Fibroblast of upper back skin (primary cell): ENCODE data around the gene CSF1.

ENCODE experiments used
- DNase-seq: peaks from one replicate; pipeline ENCODE4 v3.0.0-alpha.2; 2013

The CSF1 gene

DNA sequence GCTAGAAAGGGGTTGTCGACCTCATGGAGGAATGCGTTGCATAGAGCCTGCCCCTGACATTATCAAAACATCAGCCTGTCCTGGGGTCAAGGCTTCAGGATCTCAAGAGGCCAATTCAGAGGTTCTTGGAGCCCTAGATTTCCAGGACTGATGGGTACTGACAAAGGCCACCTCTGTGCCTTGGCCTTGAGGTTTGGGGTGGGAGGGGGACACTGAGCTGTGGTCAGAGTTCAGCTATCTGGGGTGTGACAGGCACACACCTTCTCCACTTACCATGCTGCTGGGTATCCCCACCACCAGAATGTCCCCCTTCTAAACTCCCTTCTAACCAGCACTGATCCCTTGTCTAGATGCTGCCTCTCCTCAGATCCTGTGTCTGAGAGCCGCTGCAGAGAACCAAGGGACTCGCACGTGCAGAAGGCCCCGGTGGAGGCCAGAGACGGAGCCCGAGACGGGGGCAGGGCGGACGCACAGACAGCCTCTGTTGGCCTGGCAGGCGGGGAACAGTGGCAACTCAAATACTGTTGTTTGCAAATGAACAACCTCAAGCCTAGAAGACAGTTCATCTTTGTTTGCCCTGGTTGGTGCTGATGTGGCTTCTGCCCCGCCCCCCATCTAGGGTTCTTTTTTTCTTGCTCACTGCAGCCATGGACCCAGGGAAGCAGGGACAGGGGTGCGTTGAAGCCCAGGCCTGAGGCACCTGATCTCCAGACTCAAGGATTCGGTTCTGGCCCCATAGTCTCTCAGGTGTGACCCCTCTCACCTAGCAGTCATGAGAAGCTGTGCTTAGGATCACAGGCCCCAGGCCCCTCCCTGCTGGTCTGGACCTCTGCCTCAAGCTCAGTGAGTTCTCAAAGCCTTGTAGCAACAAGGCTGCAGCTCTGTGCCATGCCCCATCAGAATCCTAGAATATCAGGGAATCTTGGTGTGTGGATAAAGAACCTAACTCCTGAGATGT, 28.1 kb upstream of the CSF1 start:
- no peak for DNase-seq

DNA sequence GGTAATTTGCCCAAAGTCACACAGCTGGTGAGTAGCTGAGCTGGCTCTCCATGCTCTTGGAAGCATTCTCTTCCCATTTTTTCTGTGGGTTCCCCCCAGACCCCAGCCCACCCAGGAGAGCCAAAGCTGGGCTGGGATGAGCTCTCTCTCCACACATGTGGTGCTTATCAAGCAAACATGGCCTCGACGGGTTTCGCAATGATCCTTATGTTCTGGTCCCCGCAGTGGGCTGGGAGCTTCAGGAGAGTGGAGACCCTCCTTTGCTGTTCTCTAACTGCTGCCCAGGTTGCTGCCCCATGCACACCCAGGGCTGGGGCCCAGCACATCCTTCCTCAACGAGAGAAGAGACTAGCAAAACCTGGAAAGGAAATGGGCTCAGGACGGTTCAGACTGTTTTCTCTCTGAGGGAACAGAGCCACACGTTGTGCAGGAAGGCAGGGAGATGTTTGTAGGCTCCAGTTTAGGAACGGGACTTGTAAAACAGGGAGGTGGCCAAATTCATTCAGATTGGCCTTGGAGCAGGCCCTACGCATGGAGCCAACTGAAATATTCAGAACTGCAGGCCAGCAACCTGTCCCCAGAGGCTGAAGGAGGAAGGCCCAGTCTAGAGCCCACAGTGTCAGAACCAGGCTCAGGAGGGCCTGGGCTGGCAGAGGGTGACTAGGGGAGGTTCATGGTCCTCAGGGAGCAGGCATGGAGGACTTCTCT, 27.2 kb upstream of the CSF1 start:
- no peak for DNase-seq

DNA sequence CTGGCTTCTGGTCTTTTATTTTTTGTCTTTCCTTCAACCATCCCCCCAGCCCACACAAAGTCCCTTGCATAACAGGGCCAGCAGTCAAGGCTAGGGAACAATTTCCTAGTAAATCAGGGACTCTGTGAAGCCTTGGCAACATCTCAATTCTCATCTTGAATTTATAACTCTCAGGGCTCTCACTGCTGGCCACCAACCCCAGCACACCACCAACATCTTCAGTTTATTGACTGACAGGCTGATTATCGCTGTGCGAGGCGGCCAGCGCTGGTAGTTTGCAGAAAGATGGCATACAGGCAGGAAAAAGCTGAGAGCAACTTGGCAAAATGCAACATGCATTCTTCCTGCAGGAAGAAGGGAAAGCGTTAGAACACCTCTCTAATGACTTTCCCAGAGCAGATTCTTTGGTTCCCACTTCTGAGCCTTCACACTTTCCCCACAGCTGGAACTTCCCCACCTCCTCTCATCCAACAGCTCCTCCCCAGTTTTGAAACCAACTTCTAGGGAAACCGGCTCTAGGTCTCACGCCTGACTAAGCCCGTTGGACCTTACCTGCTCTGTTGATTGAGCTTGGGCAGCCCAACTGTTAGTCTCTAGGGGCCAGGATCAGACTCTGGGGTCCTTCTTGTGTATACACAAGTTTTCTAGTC, 26.3 kb upstream of the CSF1 start:
- DNase-seq, result no peak

DNA sequence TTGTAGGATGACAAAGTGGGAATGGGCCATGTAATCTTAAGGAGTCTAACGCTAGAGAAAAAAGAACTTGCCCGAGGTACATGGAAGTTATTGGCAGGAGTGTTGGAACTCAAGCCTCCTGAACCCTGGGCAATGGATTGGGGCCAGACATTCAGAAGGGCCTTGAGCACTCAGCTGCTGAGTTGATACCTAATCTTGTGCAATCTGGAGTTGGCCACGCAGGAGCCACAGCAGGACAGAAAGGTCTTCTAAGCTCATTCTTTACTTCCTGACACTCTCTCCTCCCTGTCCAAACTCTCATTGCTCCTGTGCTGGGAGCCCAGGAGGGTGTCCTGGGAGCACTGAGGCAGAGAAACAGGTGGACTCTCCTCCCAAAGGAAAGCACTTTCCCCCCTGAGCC, 25.1 kb upstream of the CSF1 start:
- no peak for DNase-seq

DNA sequence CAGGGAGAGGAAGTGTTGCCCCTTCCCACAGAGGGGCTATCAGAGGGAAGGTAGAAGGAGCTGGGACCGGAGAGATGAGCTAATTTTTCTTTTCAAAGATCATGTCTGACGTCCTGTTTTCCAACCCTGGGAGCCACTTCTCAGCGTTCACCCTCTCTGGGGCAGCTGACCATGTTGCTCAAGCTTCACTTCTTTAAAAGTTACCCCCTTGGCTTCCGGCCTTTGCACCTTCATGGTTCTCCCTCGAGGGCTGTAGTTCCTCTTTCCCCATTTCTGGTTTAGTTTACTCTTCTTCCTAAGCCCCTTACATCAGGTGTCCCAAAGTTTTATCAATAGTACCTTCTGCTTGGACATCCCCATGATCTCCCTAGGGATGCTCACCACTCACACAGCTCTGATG, 23.8 kb upstream of the CSF1 start:
- no peak for DNase-seq

DNA sequence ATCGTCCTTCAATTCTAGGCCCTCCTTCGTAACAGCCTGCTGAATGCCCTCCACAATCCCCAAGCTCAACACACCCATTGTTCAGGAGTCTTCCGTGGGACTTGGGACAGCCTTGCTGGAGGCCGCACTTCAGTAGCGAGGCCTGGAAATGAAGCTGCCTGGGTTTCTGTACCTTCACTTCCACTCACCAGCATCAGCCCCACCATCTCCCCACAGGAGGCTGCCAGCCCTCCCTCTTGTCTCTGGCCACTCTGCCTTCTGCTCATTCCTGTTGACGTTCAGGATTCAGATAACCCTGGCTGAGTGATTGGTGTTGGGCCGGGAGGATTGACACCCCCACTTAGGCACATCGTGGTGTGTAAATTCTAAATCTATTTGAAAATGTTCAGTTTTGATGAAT, 23.4 kb upstream of the CSF1 start:
- DNase-seq, result no peak

DNA sequence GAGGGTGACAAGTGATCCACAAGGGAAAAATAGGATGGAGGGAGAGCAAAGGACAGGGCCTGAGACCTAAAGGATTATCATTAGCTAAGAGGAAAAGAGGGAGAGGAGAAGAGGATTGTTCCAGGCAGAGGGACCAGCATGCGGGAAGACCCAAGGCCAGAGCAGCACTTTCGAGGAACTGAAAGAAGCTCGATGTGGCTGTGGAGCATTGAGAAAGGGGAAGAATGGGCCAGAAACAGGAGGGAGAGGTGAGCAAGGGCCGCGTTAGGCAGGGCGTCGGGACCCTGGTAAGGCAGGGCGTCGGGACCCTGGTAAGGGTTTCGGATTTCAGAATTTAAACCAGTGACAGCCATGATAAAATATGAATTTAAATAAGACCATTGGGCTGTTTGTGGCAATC, 22.8 kb upstream of the CSF1 start:
- no peak for DNase-seq

DNA sequence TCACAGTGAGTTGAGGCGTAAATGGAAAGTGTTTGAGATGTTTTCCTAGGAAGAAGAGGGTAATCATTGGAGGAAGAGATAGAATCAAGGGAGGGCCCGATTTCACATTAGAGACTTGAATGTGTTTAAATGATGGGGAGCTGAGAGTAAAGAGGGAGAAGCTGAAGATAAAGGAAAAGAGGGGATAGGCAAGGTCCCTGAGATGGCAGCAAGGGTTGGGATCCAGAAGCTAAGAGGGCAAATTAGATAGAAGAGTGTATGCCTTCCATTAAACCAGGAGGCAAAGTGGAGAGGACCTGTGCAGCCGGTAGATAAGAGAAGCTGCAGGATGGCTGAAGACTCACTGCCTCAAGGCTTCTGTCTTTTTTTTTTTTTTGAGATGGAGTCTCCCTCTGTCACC, 21.6 kb upstream of the CSF1 start:
- DNase-seq, result no peak

DNA sequence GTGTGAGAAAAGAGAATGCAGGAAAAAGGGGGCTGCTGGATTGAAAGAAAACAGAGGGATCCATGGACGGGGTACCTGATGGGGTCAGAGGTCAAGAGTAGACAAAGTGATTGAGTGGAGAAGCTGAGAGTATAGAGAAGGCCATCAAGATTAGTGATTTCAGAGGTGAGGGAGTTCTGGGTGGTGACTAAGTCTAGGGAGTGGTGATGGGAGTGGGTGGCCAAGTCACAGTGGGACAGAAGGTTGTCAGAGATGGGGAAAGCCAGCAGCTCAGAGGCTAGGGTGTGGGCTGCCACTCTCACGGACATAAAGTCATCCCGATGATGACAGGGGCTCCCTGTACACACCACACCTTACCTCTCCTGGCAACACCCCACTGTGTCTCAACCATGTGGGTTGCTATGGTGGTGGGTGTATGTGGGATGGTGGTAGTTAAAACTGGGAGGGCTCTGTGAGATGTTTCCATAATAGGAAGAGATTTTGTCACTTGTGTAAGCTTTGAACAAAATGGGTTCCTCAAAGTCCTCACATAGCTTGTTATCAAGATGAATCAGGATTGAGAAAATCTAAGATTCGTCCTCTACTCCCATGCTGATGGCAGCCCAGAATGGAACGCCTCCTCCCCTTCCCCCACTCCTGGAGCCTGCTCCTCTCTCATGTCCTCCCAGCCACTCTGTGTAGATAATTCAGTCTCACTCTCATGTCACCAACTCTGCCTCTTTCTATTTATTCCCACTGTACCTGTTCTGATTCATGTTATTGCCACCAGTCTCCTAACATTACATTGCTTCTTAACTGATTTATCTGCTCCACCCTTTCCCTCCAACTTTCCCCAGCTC, 20.3 kb upstream of the CSF1 start:
- DNase-seq, result no peak

DNA sequence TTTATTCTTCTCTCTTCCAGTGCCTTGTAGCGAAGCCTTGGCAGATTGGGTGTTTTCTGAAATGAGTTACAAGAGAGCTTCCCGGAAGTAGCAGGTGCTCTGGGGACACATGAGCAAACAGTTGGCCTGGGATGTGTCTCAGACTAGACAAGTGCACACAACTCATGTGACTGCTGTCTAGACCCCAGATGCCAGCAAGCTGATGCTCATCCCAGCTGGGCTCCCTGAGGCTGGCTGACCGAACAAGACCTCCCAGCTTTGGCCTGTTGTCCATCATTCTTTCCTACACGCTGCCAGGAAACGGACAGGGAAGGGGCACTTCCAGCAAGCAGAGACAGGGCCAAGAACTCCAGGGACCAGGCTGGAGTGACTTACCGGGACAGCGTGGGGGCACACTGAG, 18.7 kb upstream of the CSF1 start:
- DNase-seq, result no peak

DNA sequence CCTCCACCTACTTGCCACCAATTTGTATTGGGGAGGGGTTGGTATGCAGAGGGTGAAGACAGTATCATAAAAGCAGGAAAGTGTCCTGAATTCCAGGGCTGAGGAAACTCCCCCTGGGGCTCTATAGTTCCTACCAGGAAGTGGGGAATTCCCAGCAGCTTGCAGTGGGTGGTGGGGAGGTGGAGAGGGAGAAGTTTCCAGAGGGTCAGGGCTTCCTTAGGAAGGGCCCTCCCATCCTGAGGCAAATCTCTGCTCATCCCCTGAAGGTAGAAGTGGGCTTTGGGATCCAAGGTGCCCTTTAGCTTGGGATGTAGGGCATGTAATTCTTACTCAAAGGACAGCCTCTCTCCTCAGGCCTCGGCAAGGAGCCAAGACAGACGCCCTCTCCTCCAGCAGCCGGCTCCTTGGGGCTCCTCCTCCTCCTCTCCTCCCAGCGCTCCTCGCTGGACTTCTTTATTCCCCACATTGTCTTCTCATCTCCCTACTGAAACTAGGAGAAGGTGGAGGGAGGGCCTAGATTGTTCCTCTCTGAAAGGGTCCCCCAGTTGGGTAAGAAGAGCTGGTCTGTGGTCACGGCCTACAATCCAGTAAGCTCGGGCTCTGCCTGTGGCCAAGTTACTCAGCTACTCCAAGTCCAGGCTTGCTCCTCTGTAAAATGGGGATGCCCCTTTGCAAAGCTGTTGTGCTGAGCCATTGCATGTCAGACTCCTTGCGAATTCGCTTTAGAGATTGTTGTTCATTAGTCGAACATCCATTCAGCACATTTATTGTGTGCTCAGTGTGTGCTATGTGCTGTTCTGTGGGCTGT, 17.9 kb upstream of the CSF1 start:
- DNase-seq, result peak; percentile 20

DNA sequence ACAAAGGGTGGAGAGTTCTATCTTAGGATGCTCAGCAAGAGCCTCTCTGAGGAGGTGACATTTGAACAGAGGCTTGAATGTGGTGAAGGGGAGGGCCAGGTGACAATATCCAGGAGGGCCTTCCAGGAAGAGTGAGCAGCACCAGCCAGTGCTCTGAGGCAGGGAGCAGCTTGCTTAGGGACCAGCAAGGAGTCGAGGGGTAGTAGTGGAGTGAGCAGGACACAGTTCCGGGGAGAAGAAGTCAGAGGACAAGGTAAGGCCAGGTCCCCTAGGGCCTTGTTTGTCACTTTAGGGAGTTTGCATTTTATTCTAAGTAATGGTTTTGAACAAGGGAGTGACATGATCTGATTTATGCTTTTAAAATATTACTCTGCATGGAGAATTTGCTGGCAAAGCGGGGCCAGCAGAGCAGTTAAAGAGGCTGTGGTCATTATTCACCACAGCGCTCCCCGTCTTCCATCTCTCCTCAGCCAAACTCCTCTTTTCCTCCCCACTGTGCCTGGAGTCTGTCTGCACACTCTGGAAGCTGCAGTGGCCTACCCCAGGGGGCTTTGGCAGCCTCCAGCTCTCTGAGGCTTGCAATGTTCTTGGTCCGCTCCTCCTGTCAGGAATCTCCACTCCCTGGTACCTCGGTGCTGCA, 17.0 kb upstream of the CSF1 start:
- DNase-seq, result no peak

DNA sequence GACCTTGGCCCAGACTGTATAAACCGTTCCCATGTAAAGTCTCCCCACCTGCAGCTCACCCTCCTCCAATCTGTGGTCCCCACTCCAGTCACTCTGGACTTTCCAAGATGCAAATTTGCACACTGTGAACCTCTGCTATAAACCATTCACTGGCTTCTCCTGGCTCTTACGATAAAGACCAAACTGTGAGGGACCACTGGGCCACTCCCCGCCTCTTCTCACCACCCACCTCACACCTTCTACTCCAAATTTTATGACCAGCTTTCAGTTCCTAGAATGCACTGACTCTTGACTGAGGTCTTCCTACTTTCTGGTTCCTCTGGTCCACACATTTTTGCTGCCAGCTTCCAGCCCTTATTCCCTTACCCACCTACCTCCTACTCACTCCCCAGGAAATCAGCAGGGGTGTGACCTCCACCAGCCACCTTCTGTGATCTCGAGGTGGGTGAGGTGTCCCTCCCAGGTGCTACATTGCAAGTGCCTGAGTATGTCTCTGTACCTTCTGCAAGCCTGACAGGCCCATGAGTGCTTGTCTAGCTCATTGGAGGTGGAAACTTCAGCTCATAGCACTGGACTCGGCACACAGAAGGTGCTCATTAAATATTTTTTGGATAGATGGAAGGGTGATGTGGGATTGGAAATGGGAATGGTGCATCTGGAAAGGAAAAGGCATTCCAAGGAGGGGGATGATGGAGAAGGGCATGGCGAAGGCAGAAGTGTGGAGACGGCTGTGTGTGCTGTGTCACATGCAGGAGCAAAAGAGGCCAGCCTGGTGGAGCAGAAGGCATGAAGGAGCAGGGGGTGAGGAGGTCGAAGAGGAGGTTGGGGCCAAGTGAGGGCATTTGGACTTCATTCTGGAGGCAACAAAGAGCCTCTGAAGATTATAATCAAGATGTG, 15.6 kb upstream of the CSF1 start:
- DNase-seq, result no peak

DNA sequence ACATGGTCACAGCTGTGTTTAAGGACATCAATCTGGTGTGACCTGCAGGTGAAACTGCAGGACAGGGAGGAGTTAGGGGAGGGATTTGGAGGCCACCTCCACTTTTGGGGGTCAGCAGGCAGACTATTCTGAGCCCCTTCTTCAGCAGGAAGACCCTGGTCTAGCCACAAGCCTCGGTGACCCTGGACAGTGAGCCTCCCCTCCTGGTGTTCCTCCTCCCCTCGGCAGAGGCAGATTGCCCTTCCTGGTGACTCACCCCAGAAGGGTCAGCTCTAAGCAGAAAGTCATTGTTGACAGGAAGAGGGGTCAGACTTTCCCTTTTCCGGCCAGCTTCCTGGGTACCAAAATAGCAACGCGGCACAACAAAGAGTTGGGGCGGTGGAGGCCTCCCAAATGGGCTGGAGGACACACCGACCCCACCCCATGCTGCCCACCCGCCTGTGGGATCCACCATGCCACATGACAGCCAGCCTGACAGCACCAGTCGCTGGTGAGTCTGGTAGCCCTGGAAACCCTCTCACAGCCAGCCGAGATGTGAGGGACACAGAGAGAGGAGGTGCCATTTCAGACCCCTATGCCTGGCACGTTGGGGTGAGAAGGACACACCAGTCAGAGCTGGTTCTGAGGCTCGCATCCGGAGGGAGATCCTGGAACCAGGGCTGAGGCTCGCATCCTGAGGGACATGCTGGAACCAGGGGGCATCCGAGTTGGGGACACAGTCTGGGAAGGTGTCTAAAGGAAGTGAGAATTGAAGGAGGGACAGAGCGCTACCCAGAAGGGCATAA, 14.7 kb upstream of the CSF1 start:
- DNase-seq, result no peak

DNA sequence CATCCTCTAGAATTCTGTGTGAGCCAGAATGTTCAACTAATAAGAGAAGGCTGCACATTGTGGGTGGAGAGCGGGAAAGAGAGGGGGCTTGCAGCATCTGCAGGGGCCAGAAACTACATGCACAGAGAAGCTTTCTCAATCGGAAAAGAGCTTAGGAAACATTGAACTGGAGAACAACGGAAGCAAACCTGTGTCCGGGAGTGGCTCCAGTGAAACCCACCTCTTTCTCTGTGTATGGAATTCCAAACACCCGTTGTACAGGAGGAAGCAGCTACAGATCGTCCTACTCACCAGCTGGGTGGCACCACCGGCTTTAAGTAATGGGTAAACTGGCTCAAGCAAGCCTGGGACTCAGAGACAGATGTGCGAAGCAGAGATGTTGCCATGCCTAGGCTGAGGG, 14.0 kb upstream of the CSF1 start:
- no peak for DNase-seq

DNA sequence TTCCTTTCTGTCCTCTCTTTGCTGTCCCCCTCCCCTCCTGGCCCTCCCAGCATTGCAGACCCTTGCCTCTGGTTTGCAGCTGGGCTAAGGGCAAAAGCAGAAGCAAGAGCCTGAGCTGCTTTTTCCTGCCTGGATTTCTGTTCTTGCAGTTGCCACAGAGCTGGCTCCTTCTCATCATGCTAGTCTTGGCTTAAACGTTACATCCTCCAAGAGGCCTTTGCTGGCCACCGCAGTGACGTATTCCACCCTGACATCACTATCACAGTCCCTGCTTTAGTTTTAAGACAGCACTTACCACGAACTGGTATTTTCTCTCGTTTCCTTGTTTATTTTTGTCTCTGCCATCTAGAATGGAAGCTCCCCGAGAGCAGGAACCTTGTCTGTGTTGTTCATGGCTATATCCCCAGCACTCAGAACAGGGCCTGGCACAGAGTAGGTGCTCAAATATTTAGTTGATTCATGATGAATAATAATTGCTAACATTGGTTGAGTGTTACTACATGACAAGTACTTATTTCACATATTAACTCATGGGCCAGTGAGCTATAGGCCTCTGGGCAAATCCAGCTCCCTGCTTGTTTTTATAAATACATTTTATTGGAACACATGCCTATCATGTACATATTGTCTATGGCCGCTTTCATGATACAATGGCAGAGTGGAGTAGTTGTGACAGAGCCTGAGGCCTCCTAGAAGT, 13.2 kb upstream of the CSF1 start:
- DNase-seq, result no peak

DNA sequence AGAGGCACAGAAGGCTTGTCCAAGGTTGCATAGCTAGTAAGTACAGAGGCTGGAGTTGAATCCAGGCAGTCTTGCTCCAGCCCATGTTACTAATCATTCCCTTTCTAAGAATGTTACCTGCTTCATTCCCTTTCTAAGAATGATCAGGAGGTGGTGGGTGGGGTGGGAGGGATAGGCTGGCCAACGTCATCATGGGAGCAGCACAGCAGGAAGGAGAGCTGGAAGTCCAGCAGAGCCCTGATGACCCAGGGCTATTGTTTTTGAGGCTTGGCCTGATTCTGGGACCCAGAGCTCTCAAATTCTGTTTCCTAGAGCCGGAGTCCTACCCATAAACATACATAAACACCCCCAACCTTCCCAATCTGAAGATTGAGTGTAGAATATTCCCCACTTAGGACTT, 11.8 kb upstream of the CSF1 start:
- no peak for DNase-seq

DNA sequence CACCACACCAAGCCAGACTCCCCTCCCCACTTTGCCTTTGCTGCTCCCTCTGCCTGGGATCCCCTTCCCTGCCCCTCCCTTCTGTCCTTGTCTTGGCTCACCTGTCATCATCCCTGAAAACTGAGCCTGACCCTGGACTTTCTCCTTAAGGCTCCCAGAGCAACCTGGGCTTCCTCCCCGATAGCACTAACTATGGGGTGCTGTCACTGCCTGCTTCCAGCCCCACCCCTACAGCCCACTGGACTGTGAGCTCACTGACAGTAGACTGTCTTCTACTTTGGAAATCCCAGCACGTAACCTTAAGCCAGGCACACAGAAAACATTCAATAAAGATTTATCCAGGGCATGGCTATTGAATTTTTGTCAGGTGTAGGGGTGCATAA, 9.5 kb upstream of the CSF1 start:
- no peak for DNase-seq
